Suprapubic skin (tissue), 4 donors: Measurements from ENCODE around the gene CELSR3. TPM values are rescaled to one million over a fixed set of nuclear protein-coding genes. Genes with fewer than 3 reads are reported as not detected.

Source experiments
- DNase-seq, 2 donors: peaks; one replicate each; pipeline ENCODE4 v3.0.0-alpha.2; 2019; ENCODE audit warnings: low spot score in 2 of 2
- H3K27ac ChIP-seq: fragments of 200-600 bp; sonication (generic); one replicate; pipeline ENCODE4 v1.5.1; 2019
- H3K27me3 ChIP-seq: fragments of 200-600 bp; sonication (generic); one replicate; pipeline ENCODE4 v1.5.1; 2019
- H3K36me3 ChIP-seq: fragments of 200-600 bp; sonication (generic); one replicate; pipeline ENCODE4 v1.5.1; 2019
- H3K4me1 ChIP-seq: fragments of 200-600 bp; sonication (generic); one replicate; pipeline ENCODE4 v1.5.1; 2019
- H3K4me3 ChIP-seq: fragments of 200-600 bp; sonication (generic); one replicate; pipeline ENCODE4 v1.5.1; 2019; ENCODE audit warnings: mild to moderate bottlenecking
- H3K9me3 ChIP-seq: fragments of 200-600 bp; sonication (generic); one replicate; pipeline ENCODE4 v1.5.1; 2019
- CTCF ChIP-seq, 2 donors: fragments of 200-600 bp in 1 of 2; fragments of 450-650 bp in 1 of 2; sonication (generic) in 1 of 2; IDR thresholded peaks; one replicate each; pipeline ENCODE4 v1.5.1; 2016 to 2019; ENCODE audit warnings: antibody characterized with exemption in 2 of 2, mild to moderate bottlenecking in 1 of 2, moderate library complexity in 1 of 2
- EP300 ChIP-seq: sonication (generic); formaldehyde crosslinking; IDR thresholded peaks from one replicate; pipeline ENCODE4 v1.6.1; 2017; ENCODE audit warnings: antibody characterized with exemption
- POLR2A ChIP-seq, 2 donors: fragments of 450-650 bp; IDR thresholded peaks; one replicate each; pipeline ENCODE4 v1.6.1; 2017; ENCODE audit warnings: antibody characterized with exemption in 2 of 2, mild to moderate bottlenecking in 2 of 2, moderate library complexity in 2 of 2
- POLR2AphosphoS5 ChIP-seq, 3 donors: sonication (generic); formaldehyde crosslinking; IDR thresholded peaks; one replicate each; pipeline ENCODE4 v1.6.1; 2017; ENCODE audit warnings: antibody characterized with exemption in 3 of 3
- WGBS: methylation state at CpG from one replicate; pipeline ENCODE4 v1.1.5; 2018; 5-methylcytosine and 5-hydroxymethylcytosine counted together
- total RNA-seq, 4 donors: library from RNA; depleted of rRNA; stranded (reverse); fragments of >200 nt; gene quantifications; one replicate each; pipeline ENCODE4 v1.1.0, GENCODE V29; 2016

Gene CELSR3
- total RNA-seq, 4 donors from 2014 or later = 1.6 to 3.2 (median 2.0) TPM

- TF ChIP-seq CTCF (IDR thresholded peaks at IDR 0.05) (peak; percentile 7 to 75), POLR2AphosphoS5 (IDR thresholded peaks at IDR 0.05) (peak in 2 of 3 donors; percentile 37 to 49), POLR2A (IDR thresholded peaks at IDR 0.05) (no peak), EP300 (no peak)
- no peaks in the 10 kb centered on the region for H3K9me3 ChIP-seq
- peak; percentile 92 to 93 for DNase-seq
- H3K27ac ChIP-seq = peak overlapping the region; percentile 73
- H3K4me1 ChIP-seq = peaks cover 33% of the 10 kb centered on the region
- H3K36me3 ChIP-seq = no peaks in the 10 kb centered on the region
- 0% methylated on average over 27 of the region's 66 CpGs for WGBS
- H3K27me3 ChIP-seq = peaks cover 35% of the 10 kb centered on the region
- H3K4me3 ChIP-seq = peak overlapping the region; percentile 57
Measured at GRCh38 chr3:48663489-48664312, 1.0 kb upstream of the CELSR3 start.

- TF ChIP-seq POLR2AphosphoS5 (IDR thresholded peaks at IDR 0.05) (no peak), EP300 (no peak), POLR2A (IDR thresholded peaks at IDR 0.05) (no peak), CTCF (IDR thresholded peaks at IDR 0.05) (no peak)
- Histone ChIP-seq H3K9me3 (no peaks in the 10 kb centered on the region), H3K27ac (no peak overlapping the region), H3K4me1 (peaks cover 33% of the 10 kb centered on the region), H3K36me3 (no peaks in the 10 kb centered on the region), H3K4me3 (peak overlapping the region; percentile 57), H3K27me3 (peaks cover 41% of the 10 kb centered on the region)
- WGBS = 5% methylated on average over 7 of the region's 46 CpGs
- DNase-seq = no peak
Measured at GRCh38 chr3:48662145-48662752, 437 bp downstream of the CELSR3 start.

GRCh38 chr3:48661501-48662144, 1.1 kb downstream of the CELSR3 start:
- DNase-seq = peak in 1 of 2 donors; percentile 91
- H3K36me3 ChIP-seq = no peaks in the 10 kb centered on the region
- H3K4me1 ChIP-seq = peaks cover 39% of the 10 kb centered on the region
- WGBS = 2% methylated on average over 11 of the region's 67 CpGs
- no peaks in the 10 kb centered on the region for H3K9me3 ChIP-seq
- no peak overlapping the region for H3K27ac ChIP-seq
- peaks cover 47% of the 10 kb centered on the region for H3K27me3 ChIP-seq
- peak overlapping the region; percentile 57 for H3K4me3 ChIP-seq
- TF ChIP-seq CTCF (IDR thresholded peaks at IDR 0.05) (no peak), POLR2AphosphoS5 (IDR thresholded peaks at IDR 0.05) (peak in 2 of 3 donors; percentile 45 to 81)

- Histone ChIP-seq H3K36me3 (no peaks in the 10 kb centered on the region), H3K27me3 (peaks cover 49% of the 10 kb centered on the region), H3K4me1 (peaks cover 46% of the 10 kb centered on the region), H3K9me3 (no peaks in the 10 kb centered on the region), H3K27ac (no peak overlapping the region), H3K4me3 (peak overlapping the region; percentile 57)
- WGBS = 75% methylated on average over 42 of the region's 61 CpGs
- no peak for DNase-seq
- TF ChIP-seq EP300 = no peak
Measured at GRCh38 chr3:48660800-48661400, 1.8 kb downstream of the CELSR3 start.

GRCh38 chr3:48656841-48657281, 5.8 kb downstream of the CELSR3 start:
- DNase-seq = no peak
- Histone ChIP-seq H3K27me3 (peaks cover 30% of the 10 kb centered on the region), H3K4me3 (peak overlapping the region; percentile 60), H3K27ac (no peak overlapping the region), H3K36me3 (no peaks in the 10 kb centered on the region), H3K4me1 (peaks cover 28% of the 10 kb centered on the region), H3K9me3 (no peaks in the 10 kb centered on the region)
- 40% methylated on average over 10 of the region's 45 CpGs for WGBS
- no peak for TF ChIP-seq POLR2A (IDR thresholded peaks at IDR 0.05)
- no peak for TF ChIP-seq POLR2AphosphoS5 (IDR thresholded peaks at IDR 0.05)
- no peak for TF ChIP-seq EP300
- TF ChIP-seq CTCF (IDR thresholded peaks at IDR 0.05) = no peak
